HepG2 (cell line): ENCODE measurements around the gene MAPK13. TPM values are rescaled to one million over a fixed set of nuclear protein-coding genes. Genes with fewer than 3 reads are reported as not detected.

ENCODE experiments used
- ARNTL ChIP-seq: sonication (generic); formaldehyde crosslinking; IDR thresholded peaks from 2 replicates; pipeline ENCODE4 v1.4.0; 2020; ENCODE audit warnings: mild to moderate bottlenecking, missing genetic modification reagents
- HNF1A ChIP-seq, 2 experiments: sonication (generic) in 1 of 2; formaldehyde crosslinking in 1 of 2; IDR thresholded peaks; 2 replicates each; pipeline versions ENCODE4 v1.4.0 to v1.6.1; 2016 to 2020; ENCODE audit warnings: borderline replicate concordance in 1 of 2, low read depth in 1 of 2, mild to moderate bottlenecking in 1 of 2, missing genetic modification reagents in 1 of 2
- PCBP2 ChIP-seq: fragments of 200-400 bp; formaldehyde crosslinking; optimal IDR thresholded peaks from 2 replicates; pipeline ENCODE3; 2018; ENCODE audit warnings: low read length, low read depth; ENCODE audit not compliant: poor library complexity, severe bottlenecking
- TFAP4 ChIP-seq: sonication (generic); IDR thresholded peaks from 2 replicates; pipeline ENCODE4 v1.6.1; 2016; ENCODE audit warnings: low read depth, borderline replicate concordance
- TRAFD1 ChIP-seq: sonication (generic); formaldehyde crosslinking; IDR thresholded peaks from 2 replicates; pipeline ENCODE4 v1.5.1; 2020; ENCODE audit warnings: missing genetic modification reagents, mild to moderate bottlenecking, borderline replicate concordance
- ZHX1 ChIP-seq: sonication (generic); formaldehyde crosslinking; IDR thresholded peaks from 2 replicates; pipeline ENCODE4 v1.8.1; 2022; ENCODE audit warnings: low read depth, mild to moderate bottlenecking, missing genetic modification reagents
- ZNF503 ChIP-seq: sonication (generic); formaldehyde crosslinking; IDR thresholded peaks from 2 replicates; pipeline ENCODE4 v1.4.0; 2020; ENCODE audit warnings: missing genetic modification reagents
- ZNF792 ChIP-seq: IDR thresholded peaks from 2 replicates; pipeline ENCODE4 v1.6.1; 2016
- polyA plus RNA-seq, 8 experiments: library from polyadenylated mRNA; depleted of rRNA in 3 of 8; stranded (reverse) in 7 of 8; unstranded in 1 of 8; fragments of >200 nt; fragmentation: Illumina TruSeq in 4 of 8; extraction: Trizol in 4 of 8; gene quantifications; 2 replicates each; pipeline versions ENCODE4 v1.2.1 to v1.2.3, GENCODE V29; 2011 to 2016; ENCODE audit warnings: low read depth in 4 of 8, missing spikeins in 1 of 8, mixed read lengths in 1 of 8; ENCODE audit not compliant: insufficient read depth in 1 of 8
- total RNA-seq, 5 experiments: library from RNA; depleted of rRNA; stranded (reverse); fragments of >200 nt; fragmentation: Illumina TruSeq; extraction: Trizol; gene quantifications; 2 replicates each; pipeline ENCODE4 v1.2.3, GENCODE V29; 2016; ENCODE audit warnings: low read depth in 1 of 5

MAPK13 gene
- total and polyA plus RNA-seq, 2 of the 13 experiments (the other 11 are each of a cell fraction or from before 2014, with no cell fraction given), result 12.7 to 43.4 TPM

- TF ChIP-seq TRAFD1 (CRISPR knock-in tag) (0 out of 2 replicates have a peak, but pooled peaks have one; percentile 12), ARNTL (CRISPR knock-in tag) (no peak), ZHX1 (CRISPR knock-in tag) (peak; percentile 15; the same call in 1 of the 2 replicates), HNF1A (IDR thresholded peaks at IDR 0.05; ENCODE audit: low read depth) (no peak), HNF1A (CRISPR knock-in tag; IDR thresholded peaks at IDR 0.05; ENCODE audit: borderline replicate concordance) (no peak), ZNF503 (peak; percentile 77; the same call in 1 of the 2 replicates), PCBP2 (peak; percentile 30), ZNF792 (CRISPR knock-in tag) (peak; percentile 18; the same call in 1 of the 2 replicates), TFAP4 (0 out of 2 replicates have a peak, but pooled peaks have one; percentile 8)
Measured at GRCh38 chr6:36131511-36132245, 1.4 kb downstream of the MAPK13 start (continued).
